ENCODE measurements around the gene CCDC97.

CCDC97 gene

GRCh38 chr19:41328842-41329225 is 18.9 kb downstream of the CCDC97 start:
- peak overlapping the region; percentile 99 for H3K4me2 ChIP-seq (ENCODE audit: low read length)

GRCh38 chr19:41330481-41330880 is 20.5 kb downstream of the CCDC97 start:
- Histone ChIP-seq H3K4me1 (ENCODE audit: control insufficient read depth, low read length) (peaks cover 82% of the 10 kb centered on the region), H3K9me3 (ENCODE audit: control insufficient read depth, insufficient read depth, low read length) (no peaks in the 10 kb centered on the region), H3K79me2 (ENCODE audit: control insufficient read depth, low read length) (peaks cover 33% of the 10 kb centered on the region), H3K36me3 (ENCODE audit: control insufficient read depth, low read length) (peaks cover 67% of the 10 kb centered on the region), H3K27ac (ENCODE audit: low read depth, low read length) (peak overlapping the region; percentile 7), H3K9me2 (replicated peaks; ENCODE audit: control insufficient read depth, low read length) (no peaks in the 10 kb centered on the region), H4K20me1 (ENCODE audit: control insufficient read depth, insufficient read depth, low read depth, low read length) (peaks cover 4% of the 10 kb centered on the region; the same call in 1 of the 2 replicates), H3K27me3 (ENCODE audit: control insufficient read depth, low read length) (no peaks in the 10 kb centered on the region), H3F3A (ENCODE audit: control insufficient read depth, insufficient read depth) (peaks cover 50% of the 10 kb centered on the region), H3K4me3 (ENCODE audit: low read length) (no peak overlapping the region), H3K4me2 (ENCODE audit: low read length) (peak overlapping the region; percentile 10; the same call in 1 of the 2 replicates)
- TF ChIP-seq EZH2phosphoT487 (IDR thresholded peaks at IDR 0.05; ENCODE audit: borderline replicate concordance, low read length) = no peak
- TF ChIP-seq CTCF (IDR thresholded peaks at IDR 0.05; ENCODE audit: low read depth, low read length, poor library complexity, severe bottlenecking) = no peak

More at GRCh38 chr19:41328842-41329225, 18.9 kb downstream of the CCDC97 start:
- H3K79me2 ChIP-seq (ENCODE audit: control insufficient read depth, low read length) = peaks cover 25% of the 10 kb centered on the region
- no peaks in the 10 kb centered on the region for H3K9me3 ChIP-seq (ENCODE audit: control insufficient read depth, insufficient read depth, low read length)
- no peaks in the 10 kb centered on the region for H3K9me2 ChIP-seq (replicated peaks; ENCODE audit: control insufficient read depth, low read length)
- peaks cover 85% of the 10 kb centered on the region for H3K4me1 ChIP-seq (ENCODE audit: control insufficient read depth, low read length)
- TF ChIP-seq CTCF (IDR thresholded peaks at IDR 0.05; ENCODE audit: low read depth, low read length, poor library complexity, severe bottlenecking) (no peak), EZH2phosphoT487 (IDR thresholded peaks at IDR 0.05; ENCODE audit: borderline replicate concordance, low read length) (no peak)
- peaks cover 65% of the 10 kb centered on the region for H3K36me3 ChIP-seq (ENCODE audit: control insufficient read depth, low read length)
- no peaks in the 10 kb centered on the region for H3K27me3 ChIP-seq (ENCODE audit: control insufficient read depth, low read length)
- peak overlapping the region; percentile 96 for H3K27ac ChIP-seq (ENCODE audit: low read depth, low read length)
- H3K4me3 ChIP-seq (ENCODE audit: low read length) = peak overlapping the region; percentile 81
- peaks cover 60% of the 10 kb centered on the region for H3F3A ChIP-seq (ENCODE audit: control insufficient read depth, insufficient read depth)
- peaks cover 4% of the 10 kb centered on the region; the same call in 1 of the 2 replicates for H4K20me1 ChIP-seq (ENCODE audit: control insufficient read depth, insufficient read depth, low read depth, low read length)

- Histone ChIP-seq H3K4me3 (ENCODE audit: low read length) (no peak overlapping the region), H3K4me1 (ENCODE audit: control insufficient read depth, low read length) (peaks cover 82% of the 10 kb centered on the region), H3K9me2 (replicated peaks; ENCODE audit: control insufficient read depth, low read length) (no peaks in the 10 kb centered on the region), H3K9me3 (ENCODE audit: control insufficient read depth, insufficient read depth, low read length) (no peaks in the 10 kb centered on the region), H3K36me3 (ENCODE audit: control insufficient read depth, low read length) (peaks cover 70% of the 10 kb centered on the region), H3K27ac (ENCODE audit: low read depth, low read length) (no peak overlapping the region), H3K27me3 (ENCODE audit: control insufficient read depth, low read length) (no peaks in the 10 kb centered on the region), H3K79me2 (ENCODE audit: control insufficient read depth, low read length) (peaks cover 28% of the 10 kb centered on the region), H3F3A (ENCODE audit: control insufficient read depth, insufficient read depth) (peaks cover 49% of the 10 kb centered on the region), H3K4me2 (ENCODE audit: low read length) (no peak overlapping the region; the same call in 1 of the 2 replicates), H4K20me1 (ENCODE audit: control insufficient read depth, insufficient read depth, low read depth, low read length) (peaks cover 4% of the 10 kb centered on the region; the same call in 1 of the 2 replicates)
- no peak for TF ChIP-seq EZH2phosphoT487 (IDR thresholded peaks at IDR 0.05; ENCODE audit: borderline replicate concordance, low read length)
- TF ChIP-seq CTCF (IDR thresholded peaks at IDR 0.05; ENCODE audit: low read depth, low read length, poor library complexity, severe bottlenecking) = no peak
Measured at GRCh38 chr19:41330946-41331678, 21.1 kb downstream of the CCDC97 start.

Measured in DOHH2 (cell line).